GM21723 (cell line): ENCODE results near the gene UBL4A.

Experiments used
- ATAC-seq: cut with Tn5 transposase; IDR thresholded peaks from one replicate; pipeline ENCODE4 v1.9.1; 2021; ENCODE audit warnings: mild to moderate bottlenecking, moderate library complexity; ENCODE audit not compliant: unreplicated experiment

UBL4A gene

GRCh38 chrX:154440623-154441357 is 45.6 kb downstream of the UBL4A start:
- ATAC-seq = no peak

- ATAC-seq = no peak
Observed at GRCh38 chrX:154439841-154440240, 46.6 kb downstream of the UBL4A start.

DNA sequence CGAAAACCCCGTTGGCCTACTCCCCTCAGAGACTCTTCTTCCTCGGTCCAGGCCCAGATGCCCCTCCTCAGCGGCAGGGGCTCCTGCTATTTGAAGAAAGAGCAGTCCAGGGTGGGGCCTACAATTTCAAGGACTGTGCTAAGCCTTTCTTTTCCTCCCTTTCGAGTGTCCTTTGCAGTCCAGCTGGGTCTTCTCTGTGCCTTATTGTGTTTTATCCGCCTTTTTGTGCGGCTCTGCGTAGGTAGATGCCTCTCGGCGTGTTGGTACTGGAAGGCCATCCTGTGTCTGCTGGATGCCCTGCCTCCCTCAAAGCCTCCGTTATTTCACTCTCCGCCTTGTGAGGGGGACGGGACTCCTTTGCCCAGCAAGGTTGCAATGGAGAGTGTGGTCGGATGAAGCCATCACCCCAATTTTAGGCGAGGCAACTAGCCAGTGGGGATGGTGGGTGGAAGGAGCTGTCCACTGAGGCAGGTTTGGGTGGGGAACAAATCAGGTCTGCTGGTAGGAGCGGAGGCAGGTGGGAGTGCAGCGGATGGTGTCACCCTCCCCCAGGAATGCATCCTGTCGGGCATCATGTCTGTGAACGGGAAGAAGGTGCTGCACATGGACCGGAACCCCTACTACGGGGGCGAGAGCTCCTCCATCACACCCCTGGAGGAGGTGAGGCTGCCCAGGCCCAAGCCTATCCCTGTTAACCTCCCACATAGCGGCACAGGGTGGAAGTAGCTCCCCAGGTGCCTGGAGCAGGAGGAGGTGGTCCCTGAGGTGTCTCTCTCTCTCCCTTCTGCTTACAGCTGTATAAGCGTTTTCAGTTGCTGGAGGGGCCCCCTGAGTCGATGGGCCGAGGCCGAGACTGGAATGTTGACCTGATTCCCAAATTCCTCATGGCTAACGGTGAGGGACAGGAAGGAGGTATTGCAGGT is 48.2 kb downstream of the UBL4A start:
- no peak for ATAC-seq

- ATAC-seq = no peak
Observed at GRCh38 chrX:154436983-154437752, 49.2 kb downstream of the UBL4A start, which contains the start of gene GDI1. TSS of gene GDI1 (plus strand) at chrX:154437154. CDS start at chrX:154437255, 101 bp downstream.

DNA sequence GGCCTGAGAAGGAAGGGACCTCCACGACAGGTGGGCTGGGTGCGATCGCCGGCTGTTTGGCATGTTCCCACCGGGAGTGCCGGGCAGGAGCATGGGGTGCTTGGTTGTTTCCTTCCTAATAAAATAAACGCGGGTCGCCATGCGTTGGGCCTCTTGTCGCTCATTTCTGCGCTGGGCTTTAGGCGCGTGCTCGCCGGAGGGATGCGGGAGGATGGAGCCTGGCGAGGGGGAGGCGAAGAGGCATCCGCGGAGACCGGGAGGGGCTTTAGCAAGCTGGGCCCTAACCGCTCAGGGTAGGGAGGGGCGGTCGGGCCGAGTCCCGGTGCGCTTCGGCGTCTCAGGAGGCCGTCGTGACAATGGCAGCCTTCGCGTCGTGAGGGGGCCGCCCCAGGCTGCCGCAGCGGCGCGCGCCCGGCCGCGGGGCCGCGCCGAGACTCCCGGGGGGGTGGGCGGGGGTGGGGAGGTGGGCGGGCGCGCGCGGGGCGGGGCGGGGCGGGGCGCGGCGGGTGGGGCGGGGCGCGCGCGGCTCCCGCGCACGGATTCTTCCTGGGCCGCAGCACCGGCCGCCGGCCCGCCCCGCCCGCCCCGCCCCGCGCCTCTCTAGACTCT is 49.9 kb downstream of the UBL4A start:
- no peak for ATAC-seq

DNA sequence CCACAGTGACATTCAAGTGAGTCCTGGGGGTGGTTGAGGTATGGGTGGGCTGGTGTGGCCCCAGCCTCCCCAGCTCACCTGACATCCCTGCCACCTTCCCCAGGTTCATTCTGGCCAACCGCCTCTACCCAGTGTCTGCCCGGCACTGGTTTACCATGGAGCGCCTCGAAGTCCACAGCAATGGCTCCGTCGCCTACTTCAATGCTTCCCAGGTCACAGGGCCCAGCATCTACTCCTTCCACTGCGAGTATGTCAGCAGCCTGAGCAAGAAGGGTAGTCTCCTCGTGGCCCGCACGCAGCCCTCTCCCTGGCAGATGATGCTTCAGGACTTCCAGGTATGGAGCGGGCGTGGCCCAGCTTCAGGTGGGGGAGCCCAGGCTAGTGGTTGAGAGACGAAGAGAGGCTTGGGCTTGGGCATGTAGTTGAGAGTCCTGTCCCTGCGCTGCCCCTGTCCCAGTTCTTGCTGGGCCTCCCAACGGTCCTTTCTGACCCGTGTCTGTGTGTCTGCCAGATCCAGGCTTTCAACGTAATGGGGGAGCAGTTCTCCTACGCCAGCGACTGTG is 51.2 kb downstream of the UBL4A start:
- no peak for ATAC-seq

- no peak for ATAC-seq
Observed at GRCh38 chrX:154434394-154435168, 51.8 kb downstream of the UBL4A start.
